T1000 (cell line): ENCODE data around the gene PDIA3.
"Not testable (repeated sequence)": the region's sequence is repeated elsewhere in the genome, so short reads cannot be mapped to it uniquely, and the experiment has no call there.

Source experiments
- DNase-seq: peaks from one replicate; lab custom pipeline; 2025; ENCODE audit warnings: mixed read lengths; lab: John Stamatoyannopoulos, UW

PDIA3 gene

DNA sequence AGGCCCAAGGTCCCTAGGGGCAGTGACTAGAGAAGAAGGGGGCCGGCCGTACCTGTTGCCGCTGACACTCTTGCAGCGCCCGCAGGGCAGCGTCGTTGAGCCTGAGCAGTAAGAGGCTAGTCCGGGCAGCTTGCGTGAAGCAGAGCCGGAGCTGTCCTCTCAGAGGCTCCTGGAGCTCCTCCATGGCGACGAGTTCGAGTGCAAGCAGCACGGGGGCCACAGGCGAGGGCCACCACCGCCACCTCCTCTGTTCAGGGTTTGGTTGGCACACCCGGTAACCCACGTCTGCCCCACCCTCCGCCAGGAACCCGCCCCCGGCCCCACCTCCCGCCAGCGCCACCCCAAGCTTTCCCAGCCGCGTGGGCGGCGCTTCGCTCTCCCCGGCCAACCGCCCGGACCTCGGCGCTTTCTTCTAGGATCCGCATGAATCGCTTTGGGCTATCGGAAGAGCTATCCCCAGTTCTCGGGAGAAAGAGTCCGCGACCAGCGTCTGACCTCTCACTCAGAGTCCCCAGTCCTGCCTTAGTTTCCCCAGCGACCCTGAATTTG lies 30.6 kb downstream of the PDIA3 start, which contains the start of gene ELL3:
Gene ELL3 (minus strand): TSS at position 249 of the 549 bp plus-strand sequence. CDS start 65 bp downstream, at position 184.
- peak; percentile 65 for DNase-seq

- DNase-seq: peak; percentile 82
Observed at GRCh38 chr15:43777267-43777914, 31.2 kb downstream of the PDIA3 start.

- no peak for DNase-seq
Observed at GRCh38 chr15:43779016-43779415, 32.8 kb downstream of the PDIA3 start.

- DNase-seq: no peak
Observed at GRCh38 chr15:43789409-43789808, 43.2 kb downstream of the PDIA3 start.

- peak; percentile 98 for DNase-seq
Observed at GRCh38 chr15:43791993-43792760, 45.9 kb downstream of the PDIA3 start, which contains the start of gene SERF2. SERF2 (plus strand) TSS chr15:43792320; CDS start chr15:43792377, 57 bp downstream.

GRCh38 chr15:43792761-43793476 lies 46.7 kb downstream of the PDIA3 start:
- no peak for DNase-seq

GRCh38 chr15:43793647-43794046 lies 47.4 kb downstream of the PDIA3 start:
- no peak for DNase-seq

GRCh38 chr15:43794269-43795037 lies 48.2 kb downstream of the PDIA3 start:
- no peak for DNase-seq

DNA sequence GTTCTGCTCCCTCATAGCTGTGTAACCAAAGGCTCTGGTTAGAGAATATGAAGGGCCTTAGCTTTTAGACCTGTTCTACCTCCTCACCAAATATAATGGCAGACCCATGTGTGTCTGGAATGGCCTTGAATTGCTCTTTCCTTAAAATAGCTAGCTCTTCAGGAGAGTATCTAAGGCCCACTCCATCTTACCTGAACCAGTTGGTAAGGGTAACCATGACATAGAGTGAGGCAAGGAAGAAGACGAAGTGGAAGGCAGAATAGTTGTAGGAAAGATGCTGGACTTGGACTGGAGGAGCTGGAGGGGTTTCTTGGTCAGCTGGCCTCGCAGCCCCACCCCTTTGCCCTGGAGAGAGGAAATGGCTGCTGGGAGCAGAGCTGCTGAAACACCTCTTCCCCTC lies 49.0 kb downstream of the PDIA3 start:
- DNase-seq: no peak

DNA sequence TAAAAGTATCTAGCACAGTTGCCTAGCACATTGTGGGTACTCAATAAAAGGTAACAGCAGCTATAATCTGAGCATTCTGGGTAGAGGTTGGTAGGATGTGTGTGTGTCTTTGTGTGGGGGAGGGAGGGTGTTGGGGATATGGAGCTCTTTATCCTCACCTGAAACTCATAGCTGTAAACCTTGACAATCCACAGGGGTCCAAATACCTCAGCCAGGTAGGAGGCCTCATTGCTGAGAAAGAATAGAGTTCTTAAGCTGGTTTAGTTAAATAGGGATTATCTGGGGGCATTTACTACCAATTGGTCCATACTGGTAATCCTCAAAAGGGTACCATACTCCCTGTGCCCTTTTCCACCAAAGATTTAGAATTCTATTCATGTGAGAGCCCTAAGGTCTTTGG lies 49.8 kb downstream of the PDIA3 start:
- no peak for DNase-seq

GRCh38 chr15:43796566-43796965 lies 50.3 kb downstream of the PDIA3 start:
- DNase-seq: no peak

- DNase-seq: no peak
Observed at GRCh38 chr15:43799209-43799944, 53.1 kb downstream of the PDIA3 start.

GRCh38 chr15:43799945-43800285 lies 53.7 kb downstream of the PDIA3 start, which contains the start of gene SERINC4:
SERINC4 (minus strand) TSS chr15:43800220; CDS start chr15:43799986, 234 bp downstream.
- no peak for DNase-seq

DNA sequence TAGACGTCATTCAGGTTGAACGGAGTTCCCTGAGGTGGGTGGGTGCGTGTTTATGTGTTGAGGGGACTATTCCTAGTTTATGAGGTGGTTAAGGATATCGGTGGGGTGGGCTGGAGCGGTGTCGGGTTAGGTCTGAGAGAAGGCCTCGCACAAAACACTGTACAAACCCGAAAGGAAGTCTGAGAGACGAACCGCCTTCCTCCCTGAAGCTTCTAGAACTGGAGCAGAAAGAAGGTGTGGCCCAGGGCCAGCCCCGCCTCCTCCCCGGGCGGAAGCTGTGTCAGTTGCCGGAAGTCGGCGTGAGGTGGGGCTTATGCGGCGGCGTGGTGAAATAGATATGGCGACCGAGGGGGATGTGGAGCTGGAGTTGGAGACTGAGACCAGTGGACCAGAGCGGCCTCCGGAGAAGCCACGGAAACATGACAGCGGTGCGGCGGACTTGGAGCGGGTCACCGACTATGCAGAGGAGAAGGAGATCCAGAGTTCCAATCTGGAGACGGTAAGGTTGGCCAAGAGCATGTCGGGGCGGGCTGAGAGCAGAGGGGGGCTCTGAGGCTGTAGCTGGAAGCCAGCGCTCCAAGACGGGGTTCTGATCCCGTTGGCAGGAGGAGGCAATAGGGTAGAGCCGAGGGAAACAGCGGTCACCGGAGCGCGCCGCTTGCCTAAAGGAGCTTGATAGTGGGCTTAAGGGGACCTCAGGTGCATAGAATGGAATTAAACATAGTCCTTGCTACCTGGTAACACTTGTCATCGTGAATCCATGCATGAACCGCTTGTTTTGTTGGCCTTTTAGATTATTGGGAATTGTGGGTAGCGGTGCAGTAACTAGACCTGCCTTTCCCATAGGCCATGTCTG lies 54.3 kb downstream of the PDIA3 start, which contains the start of gene HYPK:
Gene HYPK (plus strand): TSS at position 314 of the 856 bp plus-strand sequence. CDS start 24 bp downstream, at position 338.
- peak; percentile 69 for DNase-seq

- not testable (repeated sequence) for DNase-seq
Observed at GRCh38 chr15:43802676-43803075, 56.4 kb downstream of the PDIA3 start.

GRCh38 chr15:43808435-43808950 lies 62.3 kb downstream of the PDIA3 start:
- DNase-seq: no peak

- DNase-seq: no peak
Observed at GRCh38 chr15:43808960-43809678, 62.9 kb downstream of the PDIA3 start.

DNA sequence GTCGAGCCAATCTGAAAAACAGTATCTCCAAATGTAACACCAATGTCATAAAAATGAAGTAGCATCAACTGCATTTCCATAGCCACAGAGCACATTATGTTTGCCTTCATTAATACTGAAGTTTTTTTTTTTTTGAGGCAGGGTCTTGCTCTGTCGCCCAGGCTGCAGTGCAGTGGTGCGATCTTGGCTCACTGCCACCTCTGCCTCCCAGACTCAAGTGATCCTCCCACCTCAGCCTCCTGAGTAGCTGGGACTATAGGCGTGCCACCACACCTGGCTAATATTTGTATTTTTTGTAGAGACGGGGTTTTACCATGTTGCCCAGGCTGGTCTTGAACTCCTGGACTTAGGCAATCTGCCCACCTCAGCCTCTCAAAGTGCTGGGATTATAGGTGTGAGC lies 68.8 kb downstream of the PDIA3 start:
- not testable (repeated sequence) for DNase-seq

- DNase-seq: no peak
Observed at GRCh38 chr15:43821505-43821904, 75.3 kb downstream of the PDIA3 start.
